SHP77 treated with DMSO at 0.1 percent for 48 hours (cell line): ENCODE data around the gene SEC24C.
"Not testable (repeated sequence)": the region's sequence is repeated elsewhere in the genome, so short reads cannot be mapped to it uniquely, and the experiment has no call there.

ENCODE experiments used
- DNase-seq: peaks from one replicate; lab custom pipeline; 2025; lab: John Stamatoyannopoulos, UW

SEC24C gene

GRCh38 chr10:73773152-73773879, 29.1 kb downstream of the SEC24C start:
- DNase-seq, result no peak

- DNase-seq, result no peak
These were observed 30.5 kb downstream of the SEC24C start for GRCh38 chr10:73774637-73775036.

- DNase-seq, result no peak
These were observed 34.8 kb downstream of the SEC24C start for GRCh38 chr10:73779018-73779417.

- no peak for DNase-seq
These were observed 35.5 kb downstream of the SEC24C start for GRCh38 chr10:73779539-73780197.

- no peak for DNase-seq
These were observed 36.1 kb downstream of the SEC24C start for GRCh38 chr10:73780301-73780700.

GRCh38 chr10:73780966-73781365, 36.8 kb downstream of the SEC24C start:
- DNase-seq, result no peak

- no peak for DNase-seq
These were observed 37.3 kb downstream of the SEC24C start for GRCh38 chr10:73781548-73781878.

- DNase-seq, result peak; percentile 16
These were observed 37.9 kb downstream of the SEC24C start, which contains the start of gene CHCHD1 for GRCh38 chr10:73781879-73782748. Gene CHCHD1, plus strand, starts transcription at chr10:73782048. Its CDS starts 28 bp downstream, at chr10:73782076.

GRCh38 chr10:73782749-73783085, 38.5 kb downstream of the SEC24C start:
- no peak for DNase-seq

GRCh38 chr10:73785211-73785720, 41.1 kb downstream of the SEC24C start, which contains the start of gene ZSWIM8:
Gene ZSWIM8, plus strand, starts transcription at chr10:73785606. Its CDS starts 273 bp downstream, at chr10:73785879.
- peak; percentile 53 for DNase-seq

GRCh38 chr10:73785721-73786511, 41.7 kb downstream of the SEC24C start:
- no peak for DNase-seq

- DNase-seq, result no peak
These were observed 42.3 kb downstream of the SEC24C start for GRCh38 chr10:73786512-73786885.

GRCh38 chr10:73787031-73787800, 43.0 kb downstream of the SEC24C start:
- DNase-seq, result not testable (repeated sequence)

- no peak for DNase-seq
These were observed 44.9 kb downstream of the SEC24C start for GRCh38 chr10:73788864-73789658.

- DNase-seq, result no peak
These were observed 45.5 kb downstream of the SEC24C start for GRCh38 chr10:73789659-73790055.

GRCh38 chr10:73790886-73791625, 46.9 kb downstream of the SEC24C start:
- no peak for DNase-seq

GRCh38 chr10:73791871-73792400, 47.8 kb downstream of the SEC24C start:
- DNase-seq, result no peak

GRCh38 chr10:73793456-73793855, 49.3 kb downstream of the SEC24C start:
- DNase-seq, result no peak

- not testable (repeated sequence) for DNase-seq
These were observed 51.3 kb downstream of the SEC24C start for GRCh38 chr10:73795491-73795890.
